Testis (tissue), 2 donors: Measurements from ENCODE around the gene RASA4B.
"Not testable (repeated sequence)": the region's sequence is repeated elsewhere in the genome, so short reads cannot be mapped to it uniquely, and the experiment has no call there.

Experiments
- CTCF ChIP-seq, 3 experiments: fragments of 450-650 bp in 2 of 3; fragments of 200-600 bp in 1 of 3; sonication (generic) in 1 of 3; IDR thresholded peaks; one replicate each; pipeline ENCODE4 v1.5.1; 2016 to 2019; ENCODE audit warnings: antibody characterized with exemption in 3 of 3, mild to moderate bottlenecking in 2 of 3, moderate library complexity in 1 of 3
- POLR2A ChIP-seq: fragments of 450-650 bp; IDR thresholded peaks from one replicate; pipeline ENCODE4 v1.6.1; 2017; ENCODE audit warnings: antibody characterized with exemption, mild to moderate bottlenecking, moderate library complexity

- not testable (repeated sequence) for TF ChIP-seq CTCF (IDR thresholded peaks at IDR 0.05); POLR2A
These were observed 25.2 kb upstream of the RASA4B start for GRCh38 chr7:102542771-102543170.
